Nucleus accumbens (tissue), 56 donors: Measurements from ENCODE around the gene NUP35.

Experiments used
- DNase-seq, 56 donors: peaks; one replicate each; lab custom pipeline; 2025; lab: John Stamatoyannopoulos, UW

The NUP35 gene

GRCh38 chr2:183207110-183207509, 82.9 kb downstream of the NUP35 start:
- DNase-seq = no peak

- no peak for DNase-seq
These were observed 85.3 kb downstream of the NUP35 start for GRCh38 chr2:183209395-183210028.
